Gastrocnemius medialis (tissue), 4 donors: ENCODE measurements around the gene IRS4. TPM values are rescaled to one million over a fixed set of nuclear protein-coding genes. Genes with fewer than 3 reads are reported as not detected.
A peak's percentile ranks its signal among the peaks of the same experiment; 100 is the strongest.

Experiments used
- ATAC-seq, 2 donors: fragments of 150-250 bp; one replicate each; pipeline ENCODE4 v1.9.1; 2016
- DNase-seq, 2 donors: peaks; one replicate each; pipeline ENCODE4 v3.0.0-alpha.2; 2019
- H3K27ac ChIP-seq, 4 donors: fragments of 200-600 bp; sonication (generic); 1 replicate in 1 of 4; 2 replicates in 3 of 4; pipeline ENCODE4 v1.5.1; 2016 to 2018; ENCODE audit warnings: mild to moderate bottlenecking in 2 of 4, moderate library complexity in 1 of 4
- H3K27me3 ChIP-seq, 3 donors: fragments of 200-600 bp; sonication (generic) in 2 of 3; 1 replicate in 1 of 3; 2 replicates in 2 of 3; pipeline versions ENCODE4 v1.5.1 to v1.6.0; 2016 to 2019; ENCODE audit warnings: mild to moderate bottlenecking in 1 of 3, moderate library complexity in 1 of 3
- H3K36me3 ChIP-seq, 2 donors: fragments of 200-600 bp; sonication (generic) in 1 of 2; one replicate each; pipeline ENCODE4 v1.5.1; 2017 to 2018
- H3K4me1 ChIP-seq, 2 donors: fragments of 200-600 bp; sonication (generic) in 1 of 2; one replicate each; pipeline ENCODE4 v1.5.1; 2016 to 2017; ENCODE audit warnings: mild to moderate bottlenecking in 2 of 2
- H3K4me3 ChIP-seq, 4 donors: fragments of 200-600 bp; sonication (generic) in 3 of 4; 1 replicate in 1 of 4; 2 replicates in 3 of 4; pipeline ENCODE4 v1.5.1; 2016 to 2019; ENCODE audit warnings: mild to moderate bottlenecking in 2 of 4
- H3K9me3 ChIP-seq, 3 donors: fragments of 200-600 bp; sonication (generic) in 2 of 3; 1 replicate in 1 of 3; 2 replicates in 2 of 3; pipeline ENCODE4 v1.5.1; 2016 to 2019
- POLR2A ChIP-seq, 2 donors: fragments of 450-650 bp; IDR thresholded peaks; one replicate each; pipeline ENCODE4 v1.6.1; 2017; ENCODE audit warnings: antibody characterized with exemption in 2 of 2, mild to moderate bottlenecking in 2 of 2, moderate library complexity in 2 of 2
- in situ Hi-C, 4 donors: fragments of 200-750 bp; cut with MboI; loops; one replicate each; pipeline versions ENCODE4 v1.15.0 to v1.8.0; 2017; ENCODE audit warnings: low sequenced_read_pairs in 4 of 4
- intact Hi-C: fragments of 100-400 bp; cut with DNase I; formaldehyde crosslinking; loops from one replicate; pipeline ENCODE4 v1.15.1; 2023; ENCODE audit warnings: low total_unique reads
- total RNA-seq, 4 donors: library from RNA; depleted of rRNA; stranded (reverse); fragments of >200 nt; gene quantifications; one replicate each; pipeline versions ENCODE4 v1.1.0 to v1.2.3, GENCODE V29; 2016
- TF ChIP-seq, protein P1 (sequence below), 5 experiments: fragments of 450-650 bp in 3 of 5; fragments of 200-600 bp in 2 of 5; sonication (generic) in 2 of 5; IDR thresholded peaks in 4 of 5; conservative IDR thresholded peaks in 1 of 5; 1 replicate in 4 of 5; 2 replicates in 1 of 5; pipeline ENCODE4 v1.5.1; 2016 to 2019; ENCODE audit warnings: antibody characterized with exemption in 5 of 5, mild to moderate bottlenecking in 3 of 5, moderate library complexity in 3 of 5

IRS4 gene
- total RNA-seq, 4 donors from 2014 or later: not detected

DNA sequence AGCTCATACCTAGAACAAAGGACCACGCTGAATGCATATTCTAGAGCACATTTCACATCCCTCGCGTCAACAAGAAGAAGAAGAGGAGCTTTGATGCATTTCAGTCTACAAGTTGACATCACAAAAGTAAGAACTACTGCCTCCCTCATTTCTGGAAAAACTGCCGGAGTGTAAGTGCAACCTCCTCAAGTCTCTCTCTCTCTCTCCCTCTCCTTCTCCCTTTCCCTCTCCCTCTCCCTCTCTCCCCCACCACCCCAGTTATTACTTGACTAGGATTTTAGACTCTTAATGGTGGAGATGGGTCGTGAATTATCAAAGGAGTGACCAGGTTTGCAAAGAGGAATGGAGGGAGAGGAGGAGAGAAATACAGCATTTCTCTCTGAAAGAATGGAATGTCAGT is 1.4 kb upstream of the IRS4 start:
- TF ChIP-seq, protein P1, sequence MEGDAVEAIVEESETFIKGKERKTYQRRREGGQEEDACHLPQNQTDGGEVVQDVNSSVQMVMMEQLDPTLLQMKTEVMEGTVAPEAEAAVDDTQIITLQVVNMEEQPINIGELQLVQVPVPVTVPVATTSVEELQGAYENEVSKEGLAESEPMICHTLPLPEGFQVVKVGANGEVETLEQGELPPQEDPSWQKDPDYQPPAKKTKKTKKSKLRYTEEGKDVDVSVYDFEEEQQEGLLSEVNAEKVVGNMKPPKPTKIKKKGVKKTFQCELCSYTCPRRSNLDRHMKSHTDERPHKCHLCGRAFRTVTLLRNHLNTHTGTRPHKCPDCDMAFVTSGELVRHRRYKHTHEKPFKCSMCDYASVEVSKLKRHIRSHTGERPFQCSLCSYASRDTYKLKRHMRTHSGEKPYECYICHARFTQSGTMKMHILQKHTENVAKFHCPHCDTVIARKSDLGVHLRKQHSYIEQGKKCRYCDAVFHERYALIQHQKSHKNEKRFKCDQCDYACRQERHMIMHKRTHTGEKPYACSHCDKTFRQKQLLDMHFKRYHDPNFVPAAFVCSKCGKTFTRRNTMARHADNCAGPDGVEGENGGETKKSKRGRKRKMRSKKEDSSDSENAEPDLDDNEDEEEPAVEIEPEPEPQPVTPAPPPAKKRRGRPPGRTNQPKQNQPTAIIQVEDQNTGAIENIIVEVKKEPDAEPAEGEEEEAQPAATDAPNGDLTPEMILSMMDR (IDR thresholded peaks at IDR 0.05 in 4 of 5, conservative IDR thresholded peaks at IDR 0.05 in 1 of 5): no peak
- no peak for TF ChIP-seq POLR2A (IDR thresholded peaks at IDR 0.05)
- peaks cover 14 to 73% (median 64%) of the 10 kb centered on the region in 3 donors for H3K27me3 ChIP-seq
- in situ Hi-C loops: no loop called here

GRCh38 chrX:108735679-108736508 is 469 bp downstream of the IRS4 start:
- Histone ChIP-seq H3K27ac (no peak overlapping the region), H3K9me3 (no peaks in the 10 kb centered on the region), H3K27me3 (peaks cover 14 to 86% (median 63%) of the 10 kb centered on the region in 3 donors), H3K36me3 (no peaks in the 10 kb centered on the region), H3K4me1 (peaks cover 0 to 11% of the 10 kb centered on the region in 2 donors), H3K4me3 (peak overlapping the region; percentile 38 to 50 (median 44))
- intact Hi-C loops (no loop called here), in situ Hi-C loops (no loop called here)
- ATAC-seq (no peak), DNase-seq (no peak)
- TF ChIP-seq, protein P1 (IDR thresholded peaks at IDR 0.05 in 4 of 5, conservative IDR thresholded peaks at IDR 0.05 in 1 of 5): no peak
- TF ChIP-seq POLR2A (IDR thresholded peaks at IDR 0.05): no peak

More for the DNA sequence above, 1.4 kb upstream of the IRS4 start:
- no peaks in the 10 kb centered on the region for H3K9me3 ChIP-seq
- no peak overlapping the region for H3K4me3 ChIP-seq
- intact Hi-C loops: no loop called here
- H3K36me3 ChIP-seq: no peaks in the 10 kb centered on the region
- H3K4me1 ChIP-seq: peaks cover 0 to 11% of the 10 kb centered on the region in 2 donors
- ATAC-seq: no peak
- no peak for DNase-seq
- H3K27ac ChIP-seq: no peak overlapping the region

GRCh38 chrX:108735091-108735678 is 1.2 kb downstream of the IRS4 start:
- Histone ChIP-seq H3K27ac (no peak overlapping the region), H3K27me3 (peaks cover 14 to 91% (median 63%) of the 10 kb centered on the region in 3 donors), H3K36me3 (no peaks in the 10 kb centered on the region), H3K4me3 (no peak overlapping the region), H3K9me3 (no peaks in the 10 kb centered on the region), H3K4me1 (peaks cover 0 to 11% of the 10 kb centered on the region in 2 donors)
- no peak for TF ChIP-seq POLR2A (IDR thresholded peaks at IDR 0.05)
- TF ChIP-seq, protein P1 (IDR thresholded peaks at IDR 0.05 in 4 of 5, conservative IDR thresholded peaks at IDR 0.05 in 1 of 5): no peak
- in situ Hi-C loops: no loop called here
- DNase-seq (no peak), ATAC-seq (no peak)
- intact Hi-C loops: no loop called here

DNA sequence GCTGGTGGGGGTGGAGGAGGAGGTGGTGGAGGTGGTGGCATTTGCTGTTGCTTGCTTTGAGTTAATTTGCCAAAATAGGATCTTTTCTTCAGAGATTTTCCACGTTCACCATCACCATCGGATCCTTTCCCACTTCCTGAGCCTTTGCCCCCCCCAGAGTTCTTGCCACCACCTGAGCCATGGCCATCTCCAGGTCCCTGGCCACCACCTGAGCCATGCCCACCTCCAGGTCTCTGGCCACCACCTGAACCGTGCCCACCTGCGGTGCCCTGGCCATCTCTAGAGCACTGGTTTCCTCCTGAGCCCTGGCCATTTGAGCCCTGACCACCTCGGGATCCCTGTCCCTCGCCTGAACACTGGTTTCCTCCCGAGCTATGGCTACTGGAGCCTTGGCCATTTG is 1.9 kb downstream of the IRS4 start:
- no peak for TF ChIP-seq POLR2A (IDR thresholded peaks at IDR 0.05)
- TF ChIP-seq, protein P1 (IDR thresholded peaks at IDR 0.05 in 4 of 5, conservative IDR thresholded peaks at IDR 0.05 in 1 of 5): no peak
- DNase-seq (no peak), ATAC-seq (no peak)
- Histone ChIP-seq H3K36me3 (no peaks in the 10 kb centered on the region), H3K27me3 (peaks cover 14 to 88% (median 67%) of the 10 kb centered on the region in 3 donors), H3K4me1 (peaks cover 0 to 11% of the 10 kb centered on the region in 2 donors), H3K4me3 (no peak overlapping the region), H3K9me3 (no peaks in the 10 kb centered on the region), H3K27ac (no peak overlapping the region)
- in situ Hi-C loops (no loop called here), intact Hi-C loops (no loop called here)
